GM12891 (cell line): ENCODE measurements around the gene CYGB.

Experiments
- PAX5 ChIP-seq: IDR thresholded peaks from 2 replicates; pipeline ENCODE4 v1.6.1; 2011; ENCODE audit warnings: low read length, moderate library complexity, mild to moderate bottlenecking; ENCODE audit not compliant: insufficient read depth, severe bottlenecking
- POLR2A ChIP-seq: IDR thresholded peaks from 2 replicates; pipeline ENCODE4 v1.6.1; 2011; ENCODE audit warnings: low read depth, low read length, control low read depth
- POLR2AphosphoS5 ChIP-seq: IDR thresholded peaks from 2 replicates; pipeline ENCODE4 v1.6.1; 2011; ENCODE audit warnings: low read depth, low read length, control low read depth
- POU2F2 ChIP-seq: IDR thresholded peaks from 2 replicates; pipeline ENCODE4 v1.6.1; 2011; ENCODE audit warnings: low read depth, mild to moderate bottlenecking, control low read depth, low read length, moderate library complexity
- SPI1 ChIP-seq: IDR thresholded peaks from 2 replicates; pipeline ENCODE4 v1.6.1; 2011; ENCODE audit warnings: low read depth, low read length, control low read depth
- TAF1 ChIP-seq: IDR thresholded peaks from 2 replicates; pipeline ENCODE4 v1.6.1; 2011; ENCODE audit warnings: low read depth, low read length, control low read depth

- TF ChIP-seq POLR2AphosphoS5 (no peak), POLR2A (no peak), TAF1 (no peak), PAX5 (no peak), SPI1 (no peak), POU2F2 (no peak)
Measured at GRCh38 chr17:76510831-76511244, 26.7 kb downstream of the CYGB start.
